Stimulated activated CD8-positive, alpha-beta memory T cell treated with anti-CD3 and anti-CD28 coated beads, Interleukin-15, amount 100 ng/mL, for 4 hours (primary cell): Measurements from ENCODE around the gene PPARA.

Experiments
- DNase-seq, 2 donors: peaks; one replicate each; pipeline ENCODE4 v3.0.0-alpha.2; 2020; ENCODE audit warnings: low read depth in 2 of 2

The PPARA gene

DNA sequence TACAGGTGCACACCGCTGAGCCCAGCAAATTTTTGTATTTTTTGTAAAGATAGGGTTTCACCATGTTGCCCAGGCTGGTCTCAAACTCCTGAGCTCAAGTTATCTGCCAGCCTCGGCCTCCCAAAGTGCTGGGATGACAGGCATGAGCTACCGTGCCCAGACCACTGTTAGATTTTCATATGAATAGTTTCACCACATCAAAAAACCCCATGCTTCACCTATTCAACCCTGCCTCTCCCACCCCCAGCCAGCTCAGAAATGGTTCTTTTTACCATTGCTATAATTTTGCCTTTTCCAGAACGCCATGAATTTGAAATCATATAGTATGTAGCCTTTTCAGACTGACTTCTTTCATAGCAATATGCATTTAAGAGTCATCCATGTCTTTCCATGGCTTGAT, 61.9 kb downstream of the PPARA start:
- DNase-seq = no peak

- no peak for DNase-seq
Observed at GRCh38 chr22:46213052-46213451, 62.7 kb downstream of the PPARA start.

DNA sequence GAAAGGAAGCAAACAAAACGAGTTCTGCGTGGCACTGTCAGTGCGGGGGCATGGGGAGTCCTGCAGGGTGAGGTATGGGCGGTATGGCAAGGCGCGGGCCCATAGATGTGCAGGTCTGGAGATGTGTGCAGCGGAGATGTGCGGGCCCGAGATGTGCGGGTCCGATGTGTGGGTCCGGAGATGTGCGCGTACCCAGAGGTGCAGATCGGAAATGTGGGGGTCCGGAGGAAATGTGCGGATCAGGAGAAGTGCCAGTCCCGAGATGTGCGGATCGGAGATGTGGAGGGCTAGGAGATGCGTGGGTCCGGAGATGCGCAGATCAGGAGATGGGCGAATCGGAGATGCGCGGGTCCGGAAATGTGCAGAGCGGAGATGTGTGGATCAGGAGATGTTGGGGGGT, 63.8 kb downstream of the PPARA start:
- DNase-seq = no peak

GRCh38 chr22:46214616-46215015, 64.3 kb downstream of the PPARA start:
- DNase-seq = no peak

DNA sequence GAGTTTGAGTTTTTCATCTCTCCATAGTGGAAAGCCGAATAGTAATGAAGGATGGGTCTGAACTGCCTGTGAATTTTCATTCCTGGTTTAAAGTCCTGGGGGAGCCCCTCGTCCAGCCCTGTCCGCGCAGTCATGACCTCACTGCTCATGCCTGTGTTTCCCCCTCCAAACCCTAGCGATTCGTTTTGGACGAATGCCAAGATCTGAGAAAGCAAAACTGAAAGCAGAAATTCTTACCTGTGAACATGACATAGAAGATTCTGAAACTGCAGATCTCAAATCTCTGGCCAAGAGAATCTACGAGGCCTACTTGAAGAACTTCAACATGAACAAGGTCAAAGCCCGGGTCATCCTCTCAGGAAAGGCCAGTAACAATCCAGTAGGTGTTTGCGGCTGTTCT, 69.3 kb downstream of the PPARA start:
- DNase-seq = no peak

DNA sequence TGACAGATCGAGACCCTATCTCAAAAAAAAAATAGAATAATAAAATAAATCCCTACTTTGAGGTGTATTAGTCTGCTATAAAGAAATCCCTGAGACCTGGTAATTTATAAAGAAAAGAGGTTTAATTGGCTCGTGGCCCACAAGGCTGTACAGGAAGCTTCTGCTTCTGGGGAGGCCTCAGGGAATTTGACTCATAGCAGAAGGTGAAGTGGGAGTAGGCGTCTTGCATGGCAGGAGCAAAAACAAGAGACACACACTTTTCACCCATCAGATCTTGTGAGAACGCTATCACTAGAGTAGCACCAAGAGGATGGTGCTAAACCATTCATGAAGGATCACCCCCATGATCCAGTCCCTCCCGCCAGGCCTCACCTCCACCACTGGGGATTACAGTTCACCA, 70.6 kb downstream of the PPARA start:
- DNase-seq = no peak

DNA sequence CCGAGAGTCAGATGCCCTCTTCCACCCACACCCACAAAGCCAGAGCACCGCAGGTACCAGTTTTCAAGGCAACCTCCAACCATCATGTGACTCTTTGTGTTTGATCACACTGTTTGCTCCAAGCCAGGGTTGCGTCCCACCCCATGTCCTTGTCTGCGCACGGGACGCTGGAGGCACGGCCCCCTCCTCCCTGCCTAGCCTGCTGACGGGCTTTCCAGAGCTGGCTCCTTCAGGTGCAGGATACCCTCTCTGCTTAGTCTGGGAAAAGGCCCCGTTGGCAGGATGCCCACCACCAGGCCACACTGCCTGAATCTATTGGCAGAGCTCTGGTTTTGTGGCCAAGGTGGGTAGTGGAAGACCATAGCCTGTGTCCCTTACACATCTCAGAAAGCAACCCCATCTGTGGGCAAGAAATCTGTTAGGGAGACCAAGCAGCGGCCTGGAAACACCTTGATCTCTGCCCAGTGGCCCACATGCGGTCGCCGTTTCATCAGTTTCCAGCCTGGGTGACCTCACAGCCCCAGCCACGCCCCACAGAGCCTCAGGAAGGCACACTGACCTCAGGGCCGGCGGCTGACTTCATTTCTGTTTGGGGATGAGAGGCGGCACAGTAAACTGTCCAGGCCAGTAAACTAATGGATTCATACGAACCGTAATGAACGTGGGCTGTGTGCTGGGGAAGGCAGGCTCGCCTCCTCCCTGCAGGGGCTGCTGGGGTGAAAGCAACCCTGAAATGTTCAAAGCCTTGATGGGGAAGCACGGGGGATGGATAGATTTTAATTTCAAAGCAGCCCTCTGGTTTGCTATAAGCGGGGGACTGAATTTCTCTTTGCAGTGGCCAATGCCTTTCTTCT, 73.9 kb downstream of the PPARA start:
- DNase-seq = no peak

- DNase-seq = no peak
Observed at GRCh38 chr22:46224898-46225290, 74.6 kb downstream of the PPARA start.

GRCh38 chr22:46225631-46226030, 75.3 kb downstream of the PPARA start:
- DNase-seq = no peak

GRCh38 chr22:46226577-46226976, 76.3 kb downstream of the PPARA start:
- no peak for DNase-seq

- no peak for DNase-seq
Observed at GRCh38 chr22:46229701-46230100, 79.4 kb downstream of the PPARA start.

GRCh38 chr22:46230262-46230901, 80.1 kb downstream of the PPARA start:
- no peak for DNase-seq

DNA sequence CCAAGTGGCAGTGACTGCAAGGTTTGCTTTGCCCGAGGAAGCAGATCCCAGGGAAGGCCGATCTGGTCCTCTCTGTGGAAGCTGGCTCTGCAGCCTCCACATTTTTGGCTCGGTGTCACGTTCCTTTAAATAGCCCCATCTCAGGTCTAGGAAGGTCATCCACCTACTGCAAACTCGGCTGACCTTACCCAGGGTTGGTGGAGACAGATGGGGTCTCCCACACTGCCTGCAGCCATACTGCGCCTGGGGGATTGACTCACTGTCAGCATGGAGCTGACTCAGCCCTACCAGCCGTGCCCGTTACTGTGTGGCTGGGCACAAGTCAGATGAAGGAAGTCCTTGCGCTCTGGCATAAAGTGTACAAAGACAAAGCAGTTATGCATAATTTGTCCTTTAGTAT, 82.9 kb downstream of the PPARA start:
- no peak for DNase-seq

- DNase-seq = no peak
Observed at GRCh38 chr22:46234969-46235368, 84.6 kb downstream of the PPARA start.

GRCh38 chr22:46237453-46238124, 87.3 kb downstream of the PPARA start:
- no peak for DNase-seq

DNA sequence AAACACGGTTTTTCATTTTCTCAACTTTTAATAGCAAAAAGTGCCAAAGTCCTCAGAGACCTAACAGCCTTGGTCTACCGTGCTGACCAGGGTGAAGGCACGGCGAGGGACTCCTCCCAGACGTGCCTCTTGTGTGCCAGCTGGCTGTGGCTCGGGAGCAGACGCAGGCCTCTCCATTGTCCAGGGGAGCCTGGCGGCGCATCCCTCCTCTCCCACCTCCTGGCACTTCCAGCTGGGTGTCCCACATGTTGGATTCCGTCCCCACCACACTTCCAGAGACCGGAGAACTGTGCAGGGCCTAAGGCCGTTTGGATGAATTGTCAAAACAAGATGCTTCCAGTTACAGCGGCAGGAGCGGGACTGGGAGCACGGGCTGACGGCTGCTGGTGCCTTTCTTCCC, 88.2 kb downstream of the PPARA start:
- no peak for DNase-seq

- DNase-seq = no peak
Observed at GRCh38 chr22:46239261-46240048, 89.1 kb downstream of the PPARA start.

DNA sequence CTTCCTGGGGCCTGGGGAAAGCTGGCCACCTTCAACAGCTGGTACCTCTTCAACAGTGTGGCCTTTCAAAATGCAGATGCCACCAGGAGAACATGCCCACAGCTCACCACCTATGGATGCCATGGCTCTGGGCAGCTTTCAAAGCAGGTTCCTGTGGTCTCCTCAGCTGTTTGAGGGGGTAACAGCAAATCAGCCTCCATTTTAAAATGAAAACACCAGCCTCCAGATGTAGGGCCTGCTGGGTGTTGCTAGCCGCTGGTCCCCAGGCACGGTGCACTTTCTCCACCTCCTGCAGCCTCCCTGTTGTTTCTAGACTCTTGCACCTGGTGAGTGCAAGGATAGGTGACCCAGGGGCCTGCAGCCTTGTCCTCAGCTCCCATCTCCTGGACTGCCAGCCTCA, 89.7 kb downstream of the PPARA start:
- no peak for DNase-seq

- DNase-seq = no peak
Observed at GRCh38 chr22:46240506-46240905, 90.2 kb downstream of the PPARA start.

- DNase-seq = no peak
Observed at GRCh38 chr22:46240907-46241306, 90.6 kb downstream of the PPARA start.

DNA sequence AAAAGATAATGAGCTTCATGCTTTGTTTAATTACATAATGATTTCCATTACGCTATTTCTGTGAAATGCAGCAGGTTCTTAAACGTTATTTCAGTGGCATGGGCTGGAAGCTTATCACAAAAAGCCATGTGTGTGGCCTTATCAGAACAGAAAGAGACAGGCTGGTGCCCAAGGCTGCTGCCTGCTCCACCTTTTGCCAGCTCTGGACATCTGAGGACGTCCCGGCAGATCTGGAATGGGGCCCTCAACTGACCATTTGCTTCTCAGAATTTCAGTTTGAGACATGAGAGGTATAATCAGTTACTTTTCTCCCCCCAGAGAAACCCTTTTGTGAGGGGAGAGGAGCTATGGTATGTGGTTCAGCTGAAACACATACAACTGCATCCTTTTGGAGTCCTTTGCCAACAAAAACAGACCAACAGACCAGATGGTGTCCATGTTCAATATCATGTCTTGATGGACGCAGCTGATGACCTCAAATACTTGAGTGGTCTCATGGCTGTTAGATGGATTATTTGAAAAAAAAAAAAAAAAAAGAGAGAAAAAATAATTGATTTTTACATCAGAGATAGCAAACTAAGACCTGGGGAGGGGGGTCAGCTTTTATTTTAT, 91.2 kb downstream of the PPARA start:
- no peak for DNase-seq

DNA sequence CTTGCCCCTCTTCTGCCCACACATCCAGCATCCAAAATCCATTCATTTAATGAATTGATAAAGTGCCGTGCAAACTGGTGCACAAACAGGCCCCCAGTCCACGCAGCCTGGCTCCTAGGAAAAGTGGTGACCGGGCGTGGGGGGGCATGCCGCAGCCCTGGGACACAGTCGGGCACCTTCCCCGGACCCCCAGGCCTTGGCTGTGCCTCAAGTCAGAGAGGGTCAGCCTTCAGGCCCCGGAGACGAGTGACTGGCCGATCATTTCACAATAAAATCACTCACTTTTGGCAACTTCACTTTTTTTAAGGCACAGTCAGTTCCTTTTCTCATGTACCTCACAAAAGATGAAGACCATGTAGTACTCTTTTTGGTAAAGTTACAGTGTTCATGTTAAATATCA, 91.8 kb downstream of the PPARA start:
- no peak for DNase-seq
